IMR-90 (cell line): Measurements from ENCODE around the gene UBA52. TPM values are rescaled to one million over a fixed set of nuclear protein-coding genes. Genes with fewer than 3 reads are reported as not detected.

Experiments
- ATAC-seq: fragments of 200-7000 bp; cut with Tn5 transposase; 2 replicates; pipeline ENCODE4 v1.9.1; 2020; ENCODE audit warnings: low read depth, mild to moderate bottlenecking, moderate library complexity
- BruUV-seq: library from RNA; stranded (reverse); fragments of 400-500 nt; replicated peaks from 2 replicates; lab custom pipeline; 2021; lab: Mats Ljungman, UMichigan
- CTCF ChIA-PET: fragments of 300-600 bp; formaldehyde crosslinking; extraction: SDS; loops from one replicate; lab custom pipeline; 2021; ENCODE audit warnings: antibody characterized with exemption; lab: Yijun Ruan, JAX
- POLR2A ChIA-PET: fragments of 300-600 bp; sonication (Branson Sonifier 250); formaldehyde crosslinking; loops from one replicate; lab custom pipeline; 2022; ENCODE audit warnings: antibody characterized with exemption; ENCODE audit not compliant: unreplicated experiment; lab: Charles Lee
- DNase-seq: peaks from one replicate; pipeline ENCODE4 v3.0.0; 2013
- H2AFZ ChIP-seq: replicated peaks from 2 replicates; pipeline ENCODE3; 2013; ENCODE audit warnings: low read length, mild to moderate bottlenecking; ENCODE audit not compliant: poor library complexity
- H2AK5ac ChIP-seq: 2 replicates; pipeline ENCODE4 v1.6.1; 2013; ENCODE audit warnings: low read depth, low read length, inconsistent platforms
- H2AK9ac ChIP-seq: replicated peaks from 2 replicates; pipeline ENCODE3; 2013; ENCODE audit warnings: mild to moderate bottlenecking, low read depth, low read length, moderate library complexity; ENCODE audit not compliant: poor library complexity
- H2BK120ac ChIP-seq: 2 replicates; pipeline ENCODE4 v1.6.1; 2013; ENCODE audit warnings: low read depth, low read length, inconsistent platforms
- H2BK15ac ChIP-seq: 3 replicates; pipeline ENCODE4 v1.6.1; 2013; ENCODE audit warnings: low read depth, low read length, inconsistent platforms
- H2BK20ac ChIP-seq: 2 replicates; pipeline ENCODE4 v1.6.1; 2013; ENCODE audit warnings: low read depth, mild to moderate bottlenecking, inconsistent platforms, low read length, moderate library complexity
- H2BK5ac ChIP-seq: 2 replicates; pipeline ENCODE4 v1.6.1; 2013; ENCODE audit warnings: mild to moderate bottlenecking, low read depth, low read length, inconsistent platforms; ENCODE audit not compliant: poor library complexity, severe bottlenecking
- H3K14ac ChIP-seq: replicated peaks from 2 replicates; pipeline ENCODE4 v1.6.1; 2013; ENCODE audit warnings: low read depth, low read length, inconsistent platforms
- H3K18ac ChIP-seq: 2 replicates; pipeline ENCODE4 v1.6.1; 2013; ENCODE audit warnings: low read depth, low read length, control low read depth
- H3K23ac ChIP-seq: 2 replicates; pipeline ENCODE4 v1.6.1; 2013; ENCODE audit warnings: low read depth, low read length, inconsistent platforms
- H3K27ac ChIP-seq: 2 replicates; pipeline ENCODE4 v1.5.1; 2013; ENCODE audit warnings: mild to moderate bottlenecking, control low read depth, low read length; ENCODE audit not compliant: insufficient read depth
- H3K27me3 ChIP-seq: 2 replicates; pipeline ENCODE4 v1.6.1; 2013; ENCODE audit warnings: low read length; ENCODE audit not compliant: control insufficient read depth, insufficient read depth
- H3K36me3 ChIP-seq: 2 replicates; pipeline ENCODE4 v1.6.1; 2013; ENCODE audit warnings: low read length, mixed read lengths; ENCODE audit not compliant: control insufficient read depth, insufficient read depth
- H3K4ac ChIP-seq: 2 replicates; pipeline ENCODE4 v1.6.1; 2013; ENCODE audit warnings: low read depth, low read length, inconsistent platforms
- H3K4me1 ChIP-seq: 2 replicates; pipeline ENCODE4 v1.6.1; 2013; ENCODE audit warnings: low read length, mixed read lengths; ENCODE audit not compliant: control insufficient read depth, insufficient read depth
- H3K4me2 ChIP-seq: 2 replicates; pipeline ENCODE4 v1.6.1; 2013; ENCODE audit warnings: low read depth, mild to moderate bottlenecking, control low read depth, low read length, moderate library complexity
- H3K4me3 ChIP-seq: 2 replicates; pipeline ENCODE4 v1.5.1; 2013; ENCODE audit warnings: low read depth, mild to moderate bottlenecking, control low read depth, low read length, moderate library complexity; ENCODE audit not compliant: insufficient read depth
- H3K56ac ChIP-seq: 2 replicates; pipeline ENCODE4 v1.6.1; 2013; ENCODE audit warnings: low read length, inconsistent platforms; ENCODE audit not compliant: insufficient read depth; ENCODE audit errors: extremely low read depth
- H3K79me1 ChIP-seq, 2 experiments: 2 replicates each; pipeline ENCODE4 v1.6.1; 2013; ENCODE audit warnings: low read length in 2 of 2, inconsistent platforms in 1 of 2, low read depth in 1 of 2
- H3K9ac ChIP-seq: 2 replicates; pipeline ENCODE4 v1.6.1; 2013; ENCODE audit warnings: low read depth, low read length, control low read depth
- H3K9me1 ChIP-seq: 2 replicates; pipeline ENCODE4 v1.6.1; 2013; ENCODE audit warnings: low read length, inconsistent platforms; ENCODE audit not compliant: insufficient read depth
- H3K9me3 ChIP-seq: 2 replicates; pipeline ENCODE4 v1.6.1; 2013; ENCODE audit warnings: low read length; ENCODE audit not compliant: control insufficient read depth, insufficient read depth
- H4K20me1 ChIP-seq: 2 replicates; pipeline ENCODE4 v1.6.1; 2013; ENCODE audit warnings: low read length, inconsistent platforms; ENCODE audit not compliant: insufficient read depth
- H4K5ac ChIP-seq: 2 replicates; pipeline ENCODE4 v1.6.1; 2013; ENCODE audit warnings: mild to moderate bottlenecking, low read depth, low read length, control low read depth
- H4K8ac ChIP-seq, 2 experiments: 2 replicates each; pipeline ENCODE4 v1.6.1; 2013; ENCODE audit warnings: low read depth in 2 of 2, low read length in 2 of 2, control low read depth in 1 of 2, inconsistent platforms in 1 of 2
- H4K91ac ChIP-seq: 2 replicates; pipeline ENCODE4 v1.6.1; 2013; ENCODE audit warnings: low read depth, low read length, inconsistent platforms; ENCODE audit not compliant: insufficient read depth
- BHLHE40 ChIP-seq: fragments of 150-350 bp; IDR thresholded peaks from 2 replicates; pipeline ENCODE4 v1.6.1; 2016; ENCODE audit warnings: mild to moderate bottlenecking, low read depth, low read length
- CEBPB ChIP-seq: IDR thresholded peaks from 2 replicates; pipeline ENCODE4 v1.6.1; 2012; ENCODE audit warnings: low read depth, low read length, improper control_type of control experiment
- CHD1 ChIP-seq: IDR thresholded peaks from 2 replicates; pipeline ENCODE4 v1.6.1; 2012; ENCODE audit warnings: low read depth, low read length, improper control_type of control experiment
- FOS ChIP-seq: fragments of 150-350 bp; IDR thresholded peaks from 2 replicates; pipeline ENCODE4 v1.6.1; 2016; ENCODE audit warnings: low read depth, low read length
- POLR2A ChIP-seq: IDR thresholded peaks from 2 replicates; pipeline ENCODE4 v1.6.1; 2012; ENCODE audit warnings: mild to moderate bottlenecking, low read depth, low read length
- SMC3 ChIP-seq: fragments of 150-350 bp; IDR thresholded peaks from 2 replicates; pipeline ENCODE4 v1.6.1; 2016; ENCODE audit warnings: low read depth, mild to moderate bottlenecking, antibody characterized with exemption, low read length, moderate library complexity
- WGBS, 2 experiments: methylation state at CpG; one replicate each; pipeline versions ENCODE4 v1.1.5 to v1.1.7; 2013; ENCODE audit warnings: missing lambda C conversion rate in 2 of 2; ENCODE audit not compliant: insufficient read length in 1 of 2; ENCODE audit errors: extremely low coverage in 2 of 2; 5-methylcytosine and 5-hydroxymethylcytosine counted together
- dilution Hi-C: fragments of 300-500 bp; cut with HindIII; formaldehyde crosslinking; loops from one replicate; pipeline ENCODE4 v1.14.3; 2018; ENCODE audit warnings: low sequenced_read_pairs; ENCODE audit not compliant: unreplicated experiment
- in situ Hi-C: fragments of 300-500 bp; cut with MboI; formaldehyde crosslinking; loops from 3 replicates; pipeline ENCODE4 v1.14.3; 2019; ENCODE audit warnings: low sequenced_read_pairs, inconsistent platforms, mixed read lengths
- intact Hi-C: fragments of 100-400 bp; cut with micrococcal nuclease; formaldehyde crosslinking; loops from 2 replicates; pipeline ENCODE4 v1.10.0; 2022
- polyA plus RNA-seq, 3 experiments: library from polyadenylated mRNA; depleted of rRNA; stranded (reverse); fragments of >200 nt; gene quantifications; 2 replicates each; pipeline ENCODE4 v1.2.3, GENCODE V29; 2012; ENCODE audit warnings: low replicate concordance in 1 of 3
- total RNA-seq: library from RNA; depleted of rRNA; stranded (reverse); fragments of >200 nt; gene quantifications from 2 replicates; pipeline ENCODE4 v1.2.3, GENCODE V29; 2012
- TF ChIP-seq, protein P1 (sequence below): fragments of 150-350 bp; IDR thresholded peaks from 2 replicates; pipeline ENCODE4 v1.6.1; 2017; ENCODE audit warnings: mild to moderate bottlenecking, antibody characterized with exemption, low read length, low read depth

The UBA52 gene
- total and polyA plus RNA-seq, 2 of the 4 experiments (the other 2 are of a cell fraction), result 1,030 to 3,008 TPM

DNA sequence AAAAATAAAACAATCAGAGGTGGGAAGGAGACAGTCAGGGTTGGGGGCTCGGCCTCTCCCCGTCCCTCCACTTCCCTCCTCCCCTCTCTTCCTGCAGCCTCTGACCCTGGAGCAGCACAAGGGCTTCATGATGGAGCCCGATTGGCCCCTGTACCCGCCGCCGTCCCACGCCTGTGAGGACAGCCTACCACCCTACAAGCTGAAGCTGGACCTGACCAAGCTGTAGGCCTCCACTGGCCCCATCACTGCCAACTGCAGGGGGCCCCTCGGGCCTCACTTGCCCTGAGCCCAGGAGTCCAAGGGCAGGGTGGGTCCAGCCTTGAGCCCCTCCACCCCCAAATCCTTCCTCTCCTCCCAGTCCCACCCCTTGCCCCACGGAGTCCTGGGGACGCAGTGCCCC is 48.7 kb downstream of the UBA52 start:
- Histone ChIP-seq H3K4me1 (no peaks in the 10 kb centered on the region), H3K4me2 (no peak overlapping the region), H3K27me3 (peaks cover 9% of the 10 kb centered on the region), H2AK9ac (no peak overlapping the region), H2BK15ac (no peak overlapping the region), H3K9ac (no peak overlapping the region), H2AFZ (no peak overlapping the region), H3K4me3 (no peak overlapping the region), H3K18ac (no peak overlapping the region), H3K14ac (no peak overlapping the region), H3K9me1 (no peaks in the 10 kb centered on the region), H2AK5ac (no peak overlapping the region), H2BK5ac (no peak overlapping the region), H3K27ac (no peak overlapping the region), H3K79me1 (no peaks in the 10 kb centered on the region), H3K36me3 (no peaks in the 10 kb centered on the region), H3K4ac (no peak overlapping the region), H2BK120ac (no peak overlapping the region), H3K9me3 (peaks cover 4% of the 10 kb centered on the region; the same call in 1 of the 2 replicates), H4K20me1 (no peaks in the 10 kb centered on the region), H4K91ac (no peak overlapping the region), H3K23ac (no peak overlapping the region), H2BK20ac (no peak overlapping the region), H3K56ac (no peak overlapping the region), H4K5ac (no peak overlapping the region), H4K8ac (no peak overlapping the region)
- no peak for ATAC-seq
- intact Hi-C loops, result no loop called here
- ChIA-PET CTCF (interaction anchor here (0.6 kb wide), 1 partner anchor 525 kb away, joined by 3 read pairs; no protein-coding TSS in a partner anchor), POLR2A (no interaction called here)
- TF ChIP-seq CEBPB (no peak), SMC3 (no peak), FOS (no peak), POLR2A (no peak), BHLHE40 (no peak), CHD1 (no peak)
- TF ChIP-seq, protein P1, sequence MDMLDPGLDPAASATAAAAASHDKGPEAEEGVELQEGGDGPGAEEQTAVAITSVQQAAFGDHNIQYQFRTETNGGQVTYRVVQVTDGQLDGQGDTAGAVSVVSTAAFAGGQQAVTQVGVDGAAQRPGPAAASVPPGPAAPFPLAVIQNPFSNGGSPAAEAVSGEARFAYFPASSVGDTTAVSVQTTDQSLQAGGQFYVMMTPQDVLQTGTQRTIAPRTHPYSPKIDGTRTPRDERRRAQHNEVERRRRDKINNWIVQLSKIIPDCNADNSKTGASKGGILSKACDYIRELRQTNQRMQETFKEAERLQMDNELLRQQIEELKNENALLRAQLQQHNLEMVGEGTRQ, result no peak
- WGBS, 2 experiments, result 67% methylated on average over 5 of the region's 10 CpGs; no CpG with 5 or more reads in 1 of the 2 experiments
- no TSS peak for BruUV-seq
- no peak for DNase-seq
- in situ Hi-C loops, result no loop called here
- dilution Hi-C loops, result no loop called here
